PC-3 (cell line): Measurements from ENCODE around the gene SLC2A9.

Source experiments
- CTCF ChIP-seq: fragments of 300-600 bp; sonication (generic); conservative IDR thresholded peaks from 2 replicates; pipeline ENCODE4 v1.5.1; 2017; ENCODE audit warnings: antibody characterized with exemption, low read depth, mild to moderate bottlenecking, low read length
- EZH2 ChIP-seq: fragments of 300-600 bp; sonication (generic); IDR thresholded peaks from one replicate; pipeline ENCODE4 v1.6.1; 2017; ENCODE audit warnings: antibody characterized with exemption, mild to moderate bottlenecking, low read length; ENCODE audit not compliant: unreplicated experiment

GRCh38 chr4:9832640-9833039, 188.7 kb downstream of the SLC2A9 start:
- TF ChIP-seq CTCF: no peak
- TF ChIP-seq EZH2: no peak
